HepG2 (cell line): Measurements from ENCODE around the gene HELZ2. TPM values are rescaled to one million over a fixed set of nuclear protein-coding genes. Genes with fewer than 3 reads are reported as not detected.

Source experiments
- AHDC1 ChIP-seq: sonication (generic); formaldehyde crosslinking; IDR thresholded peaks from 2 replicates; pipeline ENCODE4 v1.5.1; 2020; ENCODE audit warnings: mild to moderate bottlenecking, missing genetic modification reagents, borderline replicate concordance
- ATF3 ChIP-seq: sonication (generic); formaldehyde crosslinking; IDR thresholded peaks from 2 replicates; pipeline ENCODE4 v1.4.0; 2020; ENCODE audit warnings: missing genetic modification reagents
- BATF2 ChIP-seq: sonication (generic); formaldehyde crosslinking; IDR thresholded peaks from 2 replicates; pipeline ENCODE4 v1.8.0; 2022; ENCODE audit warnings: mild to moderate bottlenecking, missing genetic modification reagents, moderate library complexity
- FOSL2 ChIP-seq: sonication (generic); formaldehyde crosslinking; IDR thresholded peaks from 2 replicates; pipeline ENCODE4 v1.4.0; 2020; ENCODE audit warnings: missing genetic modification reagents
- HMG20B ChIP-seq: conservative IDR thresholded peaks from 2 replicates; pipeline ENCODE4 v1.6.1; 2016; ENCODE audit warnings: missing genetic modification reagents, missing compliant biosample characterization
- IKZF1 ChIP-seq: fragments of 450-650 bp; IDR thresholded peaks from 2 replicates; pipeline ENCODE4 v1.7.1; 2016
- JUND ChIP-seq: sonication (generic); formaldehyde crosslinking; IDR thresholded peaks from 2 replicates; pipeline ENCODE4 v1.8.0; 2022; ENCODE audit warnings: mild to moderate bottlenecking, missing genetic modification reagents
- MXD1 ChIP-seq: sonication (generic); formaldehyde crosslinking; IDR thresholded peaks from 2 replicates; pipeline ENCODE4 v1.4.0; 2020; ENCODE audit warnings: mild to moderate bottlenecking, missing genetic modification reagents
- NR2C2 ChIP-seq: sonication (generic); formaldehyde crosslinking; IDR thresholded peaks from 2 replicates; pipeline ENCODE4 v1.4.0; 2020; ENCODE audit warnings: missing genetic modification reagents, mild to moderate bottlenecking, moderate library complexity, borderline replicate concordance
- STAT6 ChIP-seq: sonication (generic); formaldehyde crosslinking; IDR thresholded peaks from 2 replicates; pipeline ENCODE4 v1.4.0; 2020; ENCODE audit warnings: missing genetic modification reagents, mild to moderate bottlenecking, borderline replicate concordance
- WIZ ChIP-seq: sonication (generic); formaldehyde crosslinking; IDR thresholded peaks from 2 replicates; pipeline ENCODE4 v1.5.1; 2020; ENCODE audit warnings: mild to moderate bottlenecking, missing genetic modification reagents
- polyA plus RNA-seq, 8 experiments: library from polyadenylated mRNA; depleted of rRNA in 3 of 8; stranded (reverse) in 7 of 8; unstranded in 1 of 8; fragments of >200 nt; fragmentation: Illumina TruSeq in 4 of 8; extraction: Trizol in 4 of 8; gene quantifications; 2 replicates each; pipeline versions ENCODE4 v1.2.1 to v1.2.3, GENCODE V29; 2011 to 2016; ENCODE audit warnings: low read depth in 4 of 8, missing spikeins in 1 of 8, mixed read lengths in 1 of 8; ENCODE audit not compliant: insufficient read depth in 1 of 8
- total RNA-seq, 5 experiments: library from RNA; depleted of rRNA; stranded (reverse); fragments of >200 nt; fragmentation: Illumina TruSeq; extraction: Trizol; gene quantifications; 2 replicates each; pipeline ENCODE4 v1.2.3, GENCODE V29; 2016; ENCODE audit warnings: low read depth in 1 of 5

HELZ2 gene
- total and polyA plus RNA-seq, 2 of the 13 experiments (the other 11 are each of a cell fraction or from before 2014, with no cell fraction given): 9.6 to 10.1 TPM

GRCh38 chr20:63572788-63573646, 1.0 kb downstream of the HELZ2 start (continued):
- TF ChIP-seq STAT6 (CRISPR knock-in tag): no peak
- TF ChIP-seq HMG20B (CRISPR knock-in tag): 0 out of 2 replicates have a peak, but pooled peaks have one; percentile 12
- no peak; the same call in 1 of the 2 replicates for TF ChIP-seq NR2C2 (CRISPR knock-in tag)
- TF ChIP-seq BATF2 (CRISPR knock-in tag): no peak
- TF ChIP-seq ATF3 (CRISPR knock-in tag): no peak
- TF ChIP-seq AHDC1 (CRISPR knock-in tag): no peak
- TF ChIP-seq JUND (CRISPR knock-in tag): no peak
- 0 out of 2 replicates have a peak, but pooled peaks have one; percentile 19 for TF ChIP-seq FOSL2 (CRISPR knock-in tag)
- 0 out of 2 replicates have a peak, but pooled peaks have one; percentile 30 for TF ChIP-seq WIZ
- no peak for TF ChIP-seq IKZF1
- 0 out of 2 replicates have a peak, but pooled peaks have one; percentile 60 for TF ChIP-seq MXD1 (CRISPR knock-in tag)
